GM18861 (cell line): Measurements from ENCODE around the gene PEX11G.

Experiments used
- ATAC-seq: cut with Tn5 transposase; IDR thresholded peaks from one replicate; pipeline ENCODE4 v1.9.1; 2021; ENCODE audit not compliant: unreplicated experiment

The PEX11G gene

DNA sequence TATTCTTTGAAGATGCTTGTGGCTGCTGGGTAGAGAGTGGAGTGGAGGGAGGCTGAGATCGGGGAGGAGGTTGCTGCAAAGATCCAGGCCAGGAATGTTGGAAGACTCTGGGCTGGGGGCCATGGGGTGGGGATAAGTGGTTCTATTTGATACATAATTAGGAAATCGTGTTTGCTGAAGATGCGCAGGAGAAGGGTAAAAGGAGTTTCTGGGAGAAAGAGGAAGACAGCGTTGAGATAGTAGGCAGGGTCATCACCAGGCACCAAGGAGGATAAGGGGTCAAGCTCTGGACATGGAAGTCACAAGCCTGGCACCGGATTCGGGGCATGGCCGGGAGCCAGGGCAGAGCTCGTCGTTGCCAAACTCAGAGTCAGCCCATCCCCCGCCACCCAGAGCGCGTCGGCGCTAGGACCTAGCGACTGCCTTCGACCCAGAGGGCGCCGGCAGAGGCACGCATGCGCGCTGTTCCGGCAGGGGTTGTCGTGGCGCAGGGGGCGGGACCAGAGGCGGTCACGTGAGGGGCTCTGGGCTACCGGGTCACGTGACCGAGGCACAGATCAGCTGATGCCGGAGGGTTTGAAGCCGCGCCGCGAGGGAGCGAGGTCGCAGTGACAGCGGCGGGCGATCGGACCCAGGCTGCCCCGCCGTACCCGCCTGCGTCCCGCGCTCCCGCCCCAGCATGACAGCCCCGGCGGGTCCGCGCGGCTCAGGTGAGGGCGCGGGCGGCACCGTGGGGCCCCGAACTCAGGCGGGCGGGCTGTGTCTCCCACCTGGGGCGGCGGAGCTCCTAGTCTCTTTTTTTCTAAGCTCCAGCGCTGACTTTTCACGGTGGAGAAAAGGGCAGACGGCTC, 33.5 kb upstream of the PEX11G start, which contains the start of gene MCOLN1:
MCOLN1 (plus strand) TSS at position 553 of the 851 bp plus-strand sequence; CDS start at position 680, 127 bp downstream.
- peak; percentile 79 for ATAC-seq

DNA sequence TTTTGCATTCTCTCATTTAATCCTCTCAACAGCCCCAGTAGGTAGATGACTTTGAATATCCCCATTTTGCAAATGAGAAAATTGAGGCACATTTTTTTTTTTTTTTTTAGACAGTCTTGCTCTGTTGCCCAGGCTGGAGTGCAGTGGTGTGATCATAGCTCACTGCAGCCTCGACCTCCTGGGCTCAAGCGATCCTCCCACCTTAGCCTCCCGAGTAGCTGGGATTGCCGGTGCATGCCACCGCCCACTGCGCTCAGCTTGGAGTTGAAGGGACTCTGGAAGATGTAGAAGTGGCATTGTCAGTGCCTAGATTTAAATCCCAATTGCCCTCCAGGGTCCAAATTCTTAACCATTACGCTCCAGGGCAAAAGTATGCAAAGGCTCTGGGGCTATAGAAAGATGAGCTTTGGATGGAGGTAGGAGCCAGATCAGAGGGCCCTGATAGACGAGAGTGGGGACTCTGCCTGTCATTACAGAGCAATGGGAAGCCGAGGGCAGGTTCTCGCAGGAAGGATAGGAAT, 32.8 kb upstream of the PEX11G start:
- no peak for ATAC-seq

DNA sequence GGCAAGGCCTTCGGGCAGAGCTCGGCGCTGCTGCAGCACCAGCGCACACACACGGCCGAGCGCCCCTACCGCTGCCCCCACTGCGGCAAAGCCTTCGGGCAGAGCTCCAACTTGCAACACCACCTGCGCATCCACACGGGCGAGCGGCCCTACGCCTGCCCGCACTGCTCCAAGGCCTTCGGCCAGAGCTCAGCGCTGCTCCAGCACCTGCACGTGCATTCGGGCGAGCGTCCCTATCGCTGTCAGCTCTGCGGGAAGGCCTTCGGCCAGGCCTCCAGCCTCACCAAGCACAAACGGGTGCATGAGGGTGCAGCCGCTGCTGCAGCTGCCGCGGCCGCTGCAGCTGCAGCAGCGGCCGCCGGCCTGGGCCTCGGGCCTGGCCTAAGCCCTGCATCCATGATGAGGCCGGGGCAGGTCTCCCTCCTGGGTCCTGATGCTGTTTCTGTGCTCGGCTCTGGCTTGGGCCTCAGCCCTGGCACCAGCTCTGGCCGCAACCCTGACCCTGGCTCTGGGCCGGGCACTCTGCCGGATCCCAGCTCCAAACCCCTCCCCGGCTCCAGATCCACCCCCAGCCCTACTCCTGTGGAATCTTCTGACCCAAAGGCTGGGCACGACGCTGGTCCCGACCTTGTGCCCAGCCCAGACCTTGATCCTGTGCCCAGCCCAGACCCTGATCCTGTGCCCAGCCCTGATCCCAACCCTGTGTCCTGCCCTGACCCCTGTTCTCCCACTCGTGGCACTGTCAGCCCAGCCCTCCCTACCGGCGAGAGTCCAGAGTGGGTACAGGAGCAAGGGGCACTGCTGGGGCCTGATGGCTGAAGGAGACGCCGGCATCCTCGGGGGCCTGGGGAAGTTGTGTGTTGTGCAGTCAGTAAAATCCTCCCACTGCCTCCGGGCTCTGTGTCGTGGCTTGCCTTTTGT, 31.6 kb upstream of the PEX11G start:
- ATAC-seq = no peak

DNA sequence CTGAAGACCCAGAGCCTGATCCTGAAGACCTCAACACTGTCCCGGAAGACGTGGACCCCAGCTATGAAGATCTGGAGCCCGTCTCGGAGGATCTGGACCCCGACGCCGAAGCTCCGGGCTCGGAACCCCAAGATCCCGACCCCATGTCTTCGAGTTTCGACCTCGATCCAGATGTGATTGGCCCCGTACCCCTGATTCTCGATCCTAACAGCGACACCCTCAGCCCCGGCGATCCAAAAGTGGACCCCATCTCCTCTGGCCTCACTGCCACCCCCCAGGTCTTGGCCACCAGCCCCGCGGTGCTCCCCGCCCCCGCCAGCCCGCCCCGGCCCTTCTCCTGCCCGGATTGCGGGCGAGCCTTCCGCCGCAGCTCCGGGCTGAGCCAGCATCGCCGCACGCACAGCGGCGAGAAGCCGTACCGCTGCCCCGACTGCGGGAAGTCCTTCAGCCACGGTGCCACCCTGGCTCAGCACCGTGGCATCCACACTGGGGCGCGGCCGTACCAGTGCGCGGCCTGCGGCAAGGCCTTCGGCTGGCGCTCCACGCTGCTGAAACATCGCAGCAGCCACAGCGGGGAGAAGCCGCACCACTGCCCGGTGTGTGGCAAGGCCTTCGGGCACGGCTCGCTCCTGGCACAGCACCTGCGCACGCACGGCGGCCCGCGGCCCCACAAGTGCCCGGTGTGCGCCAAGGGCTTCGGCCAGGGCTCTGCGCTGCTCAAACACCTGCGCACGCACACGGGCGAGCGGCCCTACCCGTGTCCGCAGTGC, 30.7 kb upstream of the PEX11G start:
- ATAC-seq = no peak

DNA sequence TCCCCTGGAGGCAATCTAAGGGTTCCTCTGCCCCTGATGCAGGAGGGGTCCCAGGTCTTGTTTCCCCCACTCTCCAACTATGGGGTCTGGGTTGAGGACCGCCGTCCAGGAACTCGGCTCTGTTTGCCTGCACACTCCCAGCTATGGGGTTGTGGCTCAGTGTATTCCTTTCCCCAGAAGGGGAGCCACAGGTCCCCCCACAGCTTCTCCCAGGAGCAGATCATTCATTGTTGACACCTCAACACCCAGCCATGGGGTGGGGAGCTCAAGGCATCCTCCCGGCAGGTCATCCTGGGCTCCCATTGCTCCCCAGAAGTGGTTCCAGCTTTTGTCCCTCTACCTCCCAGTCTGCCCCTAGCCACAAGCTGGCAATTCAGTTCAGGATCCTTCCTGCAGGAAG, 28.0 kb upstream of the PEX11G start:
- ATAC-seq = no peak

DNA sequence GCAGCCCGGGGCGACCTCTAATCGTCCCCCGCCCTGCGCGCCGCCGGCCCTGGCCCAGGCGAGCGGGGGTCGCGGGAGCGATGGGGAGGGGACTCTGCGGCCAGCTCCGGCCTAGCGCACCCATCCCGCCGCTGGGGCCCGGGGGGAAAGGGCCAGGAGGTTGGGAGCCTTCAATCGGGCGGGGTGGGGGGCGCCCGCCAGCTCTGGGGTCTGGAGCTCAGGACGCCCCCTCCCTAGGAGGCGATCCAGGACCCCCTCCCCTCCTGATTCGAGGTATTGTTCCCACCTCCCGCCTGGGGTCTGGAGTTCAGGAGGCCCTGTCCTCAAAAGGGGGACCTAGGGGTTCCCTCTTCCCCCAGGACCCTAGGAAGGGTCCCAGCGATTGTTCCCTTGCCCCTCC, 27.5 kb upstream of the PEX11G start:
- ATAC-seq = no peak

DNA sequence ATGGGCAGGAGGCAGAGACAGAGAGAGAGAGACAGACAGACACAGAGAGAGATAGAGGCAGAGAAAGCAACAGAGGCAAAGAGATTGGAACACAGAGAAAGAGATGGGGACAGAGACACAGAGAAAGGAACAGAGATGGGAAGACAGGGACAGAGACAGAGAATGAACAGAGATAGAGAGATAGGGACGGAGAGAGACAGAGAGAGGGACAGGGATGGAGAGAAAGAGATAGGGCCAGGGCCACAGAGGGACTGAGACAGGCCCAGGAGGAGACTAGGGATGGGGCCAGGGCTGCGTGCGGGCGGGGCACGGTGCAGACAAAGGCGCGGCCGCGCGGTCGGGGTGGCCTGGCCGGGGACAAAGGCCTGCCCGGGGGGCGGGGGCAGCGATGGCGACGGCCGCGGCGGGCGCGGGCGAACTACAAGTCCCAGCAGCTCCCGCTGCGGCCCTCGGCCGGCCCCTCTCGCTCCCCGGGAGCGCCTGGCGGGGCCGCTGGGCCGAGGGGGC, 26.9 kb upstream of the PEX11G start, which contains the start of gene ZNF358:
ZNF358 (plus strand) TSS at position 459 of the 507 bp plus-strand sequence. CDS start 3,140 bp downstream, outside the sequence.
- no peak for ATAC-seq

DNA sequence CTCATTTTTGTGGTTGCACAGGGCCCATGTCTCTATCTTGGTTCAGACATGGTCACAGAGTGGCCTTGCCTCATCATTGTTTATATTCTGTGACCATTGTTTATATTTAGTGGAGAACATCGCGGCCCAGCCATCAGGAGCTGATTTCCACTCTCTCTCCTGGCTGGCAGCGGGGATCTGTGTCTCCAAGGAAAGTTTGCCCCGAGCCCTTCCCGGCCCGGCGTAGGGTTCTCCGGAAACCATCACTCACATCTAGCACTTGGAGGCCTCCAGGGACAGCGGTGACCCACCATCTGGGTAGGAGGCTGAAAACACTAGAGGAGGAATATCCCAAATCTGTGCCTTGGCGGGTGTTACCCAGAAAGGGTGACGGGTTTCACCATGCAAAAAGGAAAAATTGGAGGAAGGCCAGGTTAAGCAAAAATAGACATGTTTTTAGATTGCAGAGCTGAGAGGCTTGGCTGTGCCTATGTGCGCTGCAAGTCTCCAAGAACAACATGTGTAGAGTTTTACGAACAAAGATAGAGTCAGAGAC, 26.3 kb upstream of the PEX11G start:
- ATAC-seq = no peak

DNA sequence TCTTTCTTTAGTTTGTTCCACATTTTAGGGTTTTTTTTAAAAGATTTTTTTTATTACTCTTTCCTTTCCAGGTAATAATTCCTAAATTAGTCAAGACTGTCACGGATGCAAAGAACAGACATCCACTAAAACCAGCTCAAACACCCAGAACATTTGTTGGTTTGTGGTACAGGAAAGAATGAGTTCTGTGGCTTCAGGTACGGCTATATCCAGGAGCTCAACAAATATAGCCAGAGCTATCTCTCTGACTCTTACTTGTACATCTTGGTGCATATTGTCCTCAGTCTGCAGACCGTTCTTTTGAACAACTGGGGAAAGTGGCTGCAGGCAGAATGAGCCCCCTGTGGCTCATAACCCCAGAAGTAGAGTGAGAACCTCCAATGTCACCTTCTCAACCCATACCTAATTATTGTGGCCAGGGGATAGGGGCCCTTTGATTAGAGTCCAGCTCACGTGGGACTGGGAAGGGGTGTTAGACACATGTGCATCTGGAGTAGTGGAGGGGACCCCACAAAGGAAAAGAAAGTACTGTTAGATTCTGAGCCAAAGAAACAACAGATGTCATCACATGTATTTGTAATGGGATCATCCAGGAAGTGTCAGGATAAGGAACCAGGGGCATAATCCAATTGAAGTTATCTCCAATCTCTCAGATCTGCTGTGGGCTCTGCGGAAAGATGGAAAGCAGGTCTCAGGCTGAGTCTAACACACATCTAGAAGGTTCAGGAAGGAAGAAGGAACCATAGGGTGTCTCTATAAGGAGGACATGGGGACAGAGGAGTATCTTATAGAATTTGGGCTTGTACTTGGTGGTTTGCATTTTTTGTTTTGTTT, 25.2 kb upstream of the PEX11G start:
- no peak for ATAC-seq

DNA sequence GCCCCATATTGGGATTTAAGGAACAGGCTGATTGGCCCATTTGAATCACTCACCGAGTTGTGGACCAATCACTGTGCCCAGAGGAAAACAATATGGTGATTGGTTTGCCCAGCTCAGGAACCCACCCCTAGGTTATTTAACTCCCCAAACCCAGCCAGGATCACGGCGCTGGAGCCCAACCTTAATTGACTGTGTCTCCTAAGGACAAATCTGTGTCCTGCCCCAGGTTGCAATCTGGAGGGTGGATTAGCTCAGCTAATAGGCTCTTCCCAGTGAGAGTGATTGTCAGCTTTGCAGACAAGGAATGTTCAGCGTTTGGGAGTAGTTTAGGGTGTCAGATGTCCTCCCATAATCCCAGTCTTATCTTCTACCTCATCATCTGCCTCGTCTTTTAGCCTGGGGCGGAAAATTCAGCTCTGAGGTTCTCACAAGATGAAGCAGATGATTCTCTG, 23.6 kb upstream of the PEX11G start:
- no peak for ATAC-seq

DNA sequence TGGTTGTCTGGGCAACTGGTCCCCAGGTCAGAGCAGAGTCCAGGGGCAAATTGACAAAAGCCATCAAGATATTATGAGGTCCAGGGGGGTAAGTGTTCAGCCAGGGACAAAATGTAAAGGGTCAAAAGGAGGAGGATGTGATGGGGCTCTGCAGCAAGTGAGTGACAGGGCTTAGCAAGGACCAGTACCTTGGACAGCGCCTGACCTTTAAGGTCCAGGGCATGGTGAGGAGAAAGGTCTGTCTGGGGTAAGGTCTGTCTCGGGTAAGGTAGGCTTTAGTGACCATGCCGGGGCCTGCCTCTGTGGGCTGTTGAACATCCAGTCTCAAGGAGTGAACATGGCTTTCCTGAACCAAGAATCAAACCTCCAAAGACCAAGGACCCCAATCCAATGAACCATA, 20.8 kb upstream of the PEX11G start:
- ATAC-seq = no peak

DNA sequence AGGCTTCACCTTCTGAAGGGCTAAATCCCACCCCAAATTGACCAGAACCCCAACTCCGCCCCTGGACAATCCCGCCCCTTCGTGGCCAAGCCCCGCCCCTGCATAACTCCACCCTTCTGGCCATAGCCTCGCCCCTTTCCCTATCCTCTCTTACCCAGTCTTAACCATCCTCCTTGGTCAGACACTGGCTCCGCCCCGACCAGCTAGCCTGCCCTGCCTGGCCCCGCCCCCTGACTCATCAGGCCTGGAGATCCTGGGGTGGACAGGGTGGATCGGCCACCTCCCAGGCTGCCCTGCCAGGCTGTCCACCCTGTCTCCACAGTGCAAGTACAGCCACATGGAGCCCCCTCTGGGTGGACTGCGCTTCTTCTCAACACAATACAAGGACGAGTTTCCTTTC, 19.0 kb upstream of the PEX11G start:
- ATAC-seq = no peak

DNA sequence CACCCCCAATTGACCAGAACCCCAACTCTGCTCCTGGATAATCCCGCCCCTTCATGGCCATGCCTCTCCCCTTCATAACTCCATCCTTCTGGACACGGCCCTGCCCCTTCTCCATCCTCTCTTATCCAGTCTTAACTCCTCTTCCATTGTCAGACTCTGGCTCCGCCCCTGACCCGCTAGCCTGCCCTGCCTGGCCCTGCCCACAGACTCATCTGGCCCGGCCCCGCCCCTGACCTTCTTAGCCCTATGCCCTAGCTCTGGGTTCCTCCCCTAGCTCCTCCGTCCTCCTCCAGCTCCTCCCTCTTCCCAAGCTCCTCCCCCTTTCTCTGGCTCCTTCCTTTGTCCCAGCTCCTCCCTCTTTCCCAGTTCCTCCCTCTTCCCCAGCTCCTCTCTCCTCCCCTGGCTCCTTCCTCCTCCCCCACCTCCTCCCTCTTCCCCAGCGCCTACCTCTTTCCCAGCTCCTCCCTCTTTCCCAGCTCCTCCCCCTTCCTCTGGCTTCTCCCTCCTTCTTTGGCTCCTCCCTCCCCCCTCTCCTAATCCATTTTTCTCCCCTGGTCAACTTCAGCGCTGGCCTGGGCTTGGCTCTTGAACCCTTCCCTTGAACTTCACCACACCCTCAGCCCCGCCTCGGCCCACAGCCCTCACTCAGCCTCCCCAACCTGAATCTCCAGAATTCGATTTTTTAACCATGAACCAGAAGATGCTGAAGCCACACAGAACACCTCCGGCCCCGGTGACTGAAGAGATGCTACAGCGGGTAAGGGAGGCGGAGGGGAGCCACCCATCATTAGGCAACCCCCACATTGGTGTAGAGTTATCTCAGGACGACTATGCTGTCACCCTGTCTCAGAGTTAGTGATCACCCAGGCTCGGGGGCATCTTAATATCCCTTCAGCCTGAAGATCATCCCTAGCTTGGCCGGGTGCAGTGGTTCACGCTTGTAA, 17.8 kb upstream of the PEX11G start:
- no peak for ATAC-seq

DNA sequence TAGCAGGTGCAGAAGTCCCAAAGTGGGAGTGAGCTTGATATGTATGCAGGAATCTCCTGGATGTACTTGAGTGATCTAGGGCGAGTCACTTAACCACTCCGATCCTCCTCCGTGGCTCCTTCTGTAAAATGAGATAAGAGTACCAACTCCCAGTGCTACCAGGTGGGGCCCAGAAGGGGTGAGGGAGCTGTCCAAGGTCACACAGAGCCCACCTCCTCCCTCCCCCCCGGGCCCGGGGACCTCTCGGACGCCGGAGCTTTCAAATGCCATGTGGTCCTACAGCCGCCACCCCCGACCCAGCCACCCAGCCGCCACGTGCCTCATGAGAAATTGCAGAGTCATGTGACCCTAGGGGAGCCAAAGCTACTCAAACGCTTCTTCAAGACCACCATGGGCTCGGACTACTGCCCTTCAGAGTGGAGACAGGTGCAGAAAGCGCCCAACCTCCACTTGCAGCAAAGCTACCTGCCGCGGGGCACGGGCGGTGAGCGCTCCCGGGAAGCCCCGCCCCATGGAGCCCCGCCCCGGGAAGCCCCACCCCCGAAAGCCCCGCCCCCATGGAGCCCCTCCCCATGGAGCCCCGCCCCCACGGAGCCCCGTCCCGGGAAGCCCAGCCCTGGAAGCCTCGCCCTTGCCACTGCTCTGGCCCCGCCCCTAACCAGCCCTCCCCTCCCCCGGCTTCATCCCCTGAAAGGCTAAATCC, 17.0 kb upstream of the PEX11G start:
- no peak for ATAC-seq

DNA sequence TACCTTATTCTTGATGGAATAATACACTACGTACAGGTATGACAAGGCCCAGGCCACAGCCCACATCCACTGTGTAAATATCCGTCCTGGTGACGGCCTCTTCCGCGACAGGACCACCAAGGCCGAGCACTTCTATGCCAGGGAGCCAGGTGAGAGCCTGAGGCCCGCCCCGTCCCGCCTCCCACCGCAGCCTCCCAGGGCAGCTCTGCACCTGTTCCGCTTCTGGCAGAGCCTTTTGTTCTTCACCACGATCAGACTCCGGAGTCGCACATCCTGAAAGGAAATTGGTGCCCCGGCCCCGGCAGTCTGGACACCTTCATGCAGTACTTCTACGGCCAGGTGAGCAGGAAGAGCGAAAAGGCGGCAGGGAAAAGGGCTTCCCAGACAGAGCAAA, 16.4 kb upstream of the PEX11G start:
- no peak for ATAC-seq

DNA sequence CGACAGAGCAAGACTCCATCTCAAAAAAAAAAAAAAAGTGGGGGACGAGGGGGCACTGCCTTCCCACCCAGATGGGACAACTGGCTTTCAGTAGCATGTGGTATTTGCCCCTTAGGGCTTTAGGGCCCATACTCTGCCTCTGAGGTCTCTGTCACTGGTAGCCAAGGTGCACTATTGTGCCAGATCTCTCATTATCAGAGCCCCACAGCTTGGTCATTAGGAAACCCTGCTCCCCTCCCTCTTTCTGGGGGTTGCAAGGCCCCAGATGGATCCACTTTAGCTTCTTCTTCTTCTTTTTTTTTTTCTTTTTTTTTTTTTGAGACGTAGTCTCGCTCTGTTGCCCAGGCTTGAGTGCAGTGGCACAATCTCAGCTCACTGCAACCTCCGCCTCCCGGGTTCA, 15.8 kb upstream of the PEX11G start:
- ATAC-seq = no peak

DNA sequence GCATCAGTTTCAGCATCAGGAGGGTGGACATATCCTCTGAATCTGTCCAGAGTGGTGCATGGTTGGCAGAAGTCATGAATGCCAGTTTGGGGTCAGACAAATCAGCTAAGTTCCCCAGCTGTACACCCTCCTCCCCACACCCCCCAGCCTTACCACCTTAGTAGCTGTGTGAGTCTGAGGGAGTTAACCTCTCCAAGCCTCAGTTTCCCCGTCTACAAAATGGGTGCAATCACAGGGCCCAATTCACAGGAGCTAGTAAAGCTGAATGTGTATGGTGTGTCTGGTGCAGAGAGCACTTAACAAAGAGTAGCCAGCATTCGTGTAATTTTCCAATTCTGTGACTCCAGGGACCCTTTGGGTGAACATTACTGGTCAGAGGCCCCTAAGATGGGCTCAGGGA, 13.7 kb upstream of the PEX11G start:
- no peak for ATAC-seq
